ENCODE data around the gene ZFR. TPM values are rescaled to one million over a fixed set of nuclear protein-coding genes. Genes with fewer than 3 reads are reported as not detected.

ZFR gene
- total RNA-seq, 1 experiment from 2014 or later, result 78.3 TPM

DNA sequence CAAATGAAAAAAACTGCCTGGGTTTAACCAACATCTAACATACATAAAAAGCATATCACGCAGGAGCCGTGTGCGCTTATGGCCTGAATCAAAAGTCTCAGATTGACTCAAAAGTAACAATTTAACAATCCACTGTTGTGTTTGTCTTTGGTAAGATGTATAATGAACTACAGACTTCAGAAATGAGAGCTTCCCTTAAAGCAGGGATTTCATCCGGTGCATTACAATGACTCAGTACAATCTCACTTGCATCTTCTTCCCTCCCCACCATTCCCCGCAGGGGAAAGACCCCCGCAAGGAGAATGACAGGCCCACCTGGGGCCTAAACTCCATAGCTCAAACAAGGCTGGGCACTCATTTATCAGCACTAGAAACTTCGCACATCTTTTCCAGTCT, 1.4 kb downstream of the ZFR start:
- Histone ChIP-seq H3K36me3 (ENCODE audit: control insufficient read depth, insufficient read depth, low read length) (no peaks in the 10 kb centered on the region), H3K27me3 (replicated peaks; ENCODE audit: control insufficient read depth, insufficient read depth, low read length) (no peaks in the 10 kb centered on the region), H3K4me1 (peaks cover 19% of the 10 kb centered on the region), H3K9me3 (no peaks in the 10 kb centered on the region), H3K4me3 (ENCODE audit: low read depth, low read length) (peak overlapping the region; percentile 98)
- Mint-ChIP-seq H3K27ac (ENCODE audit: unreplicated experiment) (peak overlapping the region; percentile 39), H3K27me3 (ENCODE audit: insufficient read depth, unreplicated experiment) (no peaks in the 10 kb centered on the region), H3K9me3 (ENCODE audit: unreplicated experiment) (no peaks in the 10 kb centered on the region), H3K36me3 (ENCODE audit: insufficient read depth, unreplicated experiment) (peaks cover 14% of the 10 kb centered on the region), H3K4me3 (ENCODE audit: unreplicated experiment) (peak overlapping the region; percentile 82), H3K4me1 (ENCODE audit: low read depth, unreplicated experiment) (peaks cover 18% of the 10 kb centered on the region)
- CTCF ChIA-PET, result interaction anchor here (0.6 kb wide), 1 partner anchor 263 kb away, joined by 3 read pairs; no protein-coding TSS in a partner anchor
- POLR2A ChIA-PET, result interaction anchor here (0.6 kb wide), 1 partner anchor 33 kb away, joined by 3 read pairs; no protein-coding TSS in a partner anchor
- no peak for DNase-seq
- intact Hi-C loops (cut with micrococcal nuclease; ENCODE audit: unreplicated experiment), result loop anchor here (5.0 kb wide), 1 partner anchor 144 kb away; the partner anchor contains the start of gene SUB1
- TSS peak; percentile 39 for BruUV-seq (replicated peaks)
- no peak for TF ChIP-seq CTCF (IDR thresholded peaks at IDR 0.05; ENCODE audit: insufficient read depth in 1 of 2, low read depth in 1 of 2, low read length in 1 of 2, severe bottlenecking in 1 of 2, unreplicated experiment in 1 of 2)

DNA sequence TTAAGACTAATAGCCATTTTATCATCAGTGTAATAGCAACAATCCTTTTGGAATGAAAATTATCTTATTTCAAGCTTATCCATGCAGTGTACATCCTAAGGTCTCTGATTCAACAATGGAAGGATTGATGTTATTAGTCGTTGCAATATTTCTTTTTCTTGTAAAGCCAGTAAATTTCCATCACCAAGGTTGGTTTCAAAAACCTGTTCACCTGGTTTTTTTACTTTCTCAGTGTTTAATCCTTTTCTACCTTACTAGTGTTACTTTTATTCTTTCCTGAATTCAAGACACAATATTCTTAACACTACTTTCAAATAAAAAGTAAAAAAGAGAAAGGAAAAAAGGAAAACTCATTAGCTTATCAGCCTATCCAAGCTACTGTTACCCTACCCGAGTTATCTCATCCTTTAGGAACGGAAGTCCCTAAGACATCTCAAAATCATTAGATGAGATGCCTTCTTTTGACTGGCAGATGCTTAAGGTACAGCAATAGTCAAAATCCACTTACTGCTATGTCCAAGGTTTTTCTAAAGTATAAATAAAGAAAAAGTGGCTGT, 5.4 kb downstream of the ZFR start:
- ChIA-PET CTCF (interaction anchor here (0.7 kb wide), 1 partner anchor 28 kb away, joined by 3 read pairs; no protein-coding TSS in a partner anchor), POLR2A (interaction anchor here (0.6 kb wide), 1 partner anchor 140 kb away, joined by 3 read pairs; no protein-coding TSS in a partner anchor)
- TF ChIP-seq CTCF (IDR thresholded peaks at IDR 0.05; ENCODE audit: insufficient read depth in 1 of 2, low read depth in 1 of 2, low read length in 1 of 2, severe bottlenecking in 1 of 2, unreplicated experiment in 1 of 2), result no peak
- H3K36me3 Mint-ChIP-seq (ENCODE audit: insufficient read depth, unreplicated experiment), result peaks cover 19% of the 10 kb centered on the region
- H3K4me3 ChIP-seq (ENCODE audit: low read depth, low read length), result no peak overlapping the region
- H3K4me1 ChIP-seq, result peaks cover 19% of the 10 kb centered on the region
- no peak for DNase-seq
- no peaks in the 10 kb centered on the region for H3K9me3 ChIP-seq
- H3K36me3 ChIP-seq (ENCODE audit: control insufficient read depth, insufficient read depth, low read length), result no peaks in the 10 kb centered on the region
- intact Hi-C loops (cut with micrococcal nuclease; ENCODE audit: unreplicated experiment), result no loop called here
- H3K27me3 Mint-ChIP-seq (ENCODE audit: insufficient read depth, unreplicated experiment), result no peaks in the 10 kb centered on the region
- H3K4me3 Mint-ChIP-seq (ENCODE audit: unreplicated experiment), result no peak overlapping the region
- no peaks in the 10 kb centered on the region for H3K27me3 ChIP-seq (replicated peaks; ENCODE audit: control insufficient read depth, insufficient read depth, low read length)
- H3K9me3 Mint-ChIP-seq (ENCODE audit: unreplicated experiment), result no peaks in the 10 kb centered on the region
- no peak overlapping the region for H3K27ac Mint-ChIP-seq (ENCODE audit: unreplicated experiment)
- H3K4me1 Mint-ChIP-seq (ENCODE audit: low read depth, unreplicated experiment), result peaks cover 7% of the 10 kb centered on the region
- no TSS peak for BruUV-seq (replicated peaks)

- Mint-ChIP-seq H3K36me3 (ENCODE audit: insufficient read depth, unreplicated experiment) (peaks cover 23% of the 10 kb centered on the region), H3K27ac (ENCODE audit: unreplicated experiment) (no peak overlapping the region), H3K27me3 (ENCODE audit: insufficient read depth, unreplicated experiment) (no peaks in the 10 kb centered on the region), H3K4me1 (ENCODE audit: low read depth, unreplicated experiment) (no peaks in the 10 kb centered on the region), H3K9me3 (ENCODE audit: unreplicated experiment) (no peaks in the 10 kb centered on the region), H3K4me3 (ENCODE audit: unreplicated experiment) (no peak overlapping the region)
- Histone ChIP-seq H3K9me3 (no peaks in the 10 kb centered on the region), H3K27me3 (replicated peaks; ENCODE audit: control insufficient read depth, insufficient read depth, low read length) (no peaks in the 10 kb centered on the region), H3K4me3 (ENCODE audit: low read depth, low read length) (no peak overlapping the region), H3K4me1 (peaks cover 11% of the 10 kb centered on the region), H3K36me3 (ENCODE audit: control insufficient read depth, insufficient read depth, low read length) (no peaks in the 10 kb centered on the region)
- intact Hi-C loops (cut with micrococcal nuclease; ENCODE audit: unreplicated experiment), result no loop called here
- BruUV-seq (replicated peaks), result no TSS peak
- DNase-seq, result no peak
- ChIA-PET CTCF (no interaction called here), POLR2A (no interaction called here)
- TF ChIP-seq CTCF (IDR thresholded peaks at IDR 0.05; ENCODE audit: insufficient read depth in 1 of 2, low read depth in 1 of 2, low read length in 1 of 2, severe bottlenecking in 1 of 2, unreplicated experiment in 1 of 2), result no peak
Measured at GRCh38 chr5:32436553-32437242, 7.8 kb downstream of the ZFR start.
